Measurements from ENCODE around the gene ENTPD5.
A peak's percentile ranks its signal among the peaks of the same experiment; 100 is the strongest.

ENTPD5 gene

GRCh38 chr14:73949752-73950734 lies 69.0 kb downstream of the ENTPD5 start, which contains the start of the genes COQ6 and FAM161B:
COQ6 (plus strand) TSS chr14:73950302; CDS start chr14:73950333, 31 bp downstream.
FAM161B (minus strand) TSS chr14:73950094; CDS start chr14:73950026, 68 bp downstream.
- Histone ChIP-seq H3F3A (ENCODE audit: insufficient read depth) (peaks cover 7% of the 10 kb centered on the region), H3K4me2 (ENCODE audit: low read depth, low read length, poor library complexity, severe bottlenecking) (peak within 1 kb of the TSS; percentile 80), H4K20me1 (ENCODE audit: low read depth, low read length) (no peaks in the 10 kb centered on the region), H3K36me3 (ENCODE audit: low read length) (no peaks in the 10 kb centered on the region), H3K27ac (ENCODE audit: low read depth, low read length) (peak within 1 kb of the TSS; percentile 51), H3K4me3 (ENCODE audit: insufficient read depth, low read length, poor library complexity, severe bottlenecking) (peak within 1 kb of the TSS; percentile 96), H3K9ac (ENCODE audit: low read length) (peak within 1 kb of the TSS; percentile 79), H3K9me2 (replicated peaks; ENCODE audit: insufficient read depth, low read length) (no peaks in the 10 kb centered on the region), H3K9me3 (ENCODE audit: insufficient read depth, low read length) (no peaks in the 10 kb centered on the region), H3K79me2 (ENCODE audit: insufficient read depth, low read length) (peaks cover 5% of the 10 kb centered on the region; the same call in 1 of the 2 replicates), H3K27me3 (ENCODE audit: low read length) (no peaks in the 10 kb centered on the region), H2AFZ (ENCODE audit: low read depth, low read length, severe bottlenecking) (peak within 1 kb of the TSS; percentile 98)
- no peak for TF ChIP-seq CTCF (IDR thresholded peaks at IDR 0.05; ENCODE audit: insufficient read depth, low read length, poor library complexity, severe bottlenecking)
- TF ChIP-seq EZH2phosphoT487 (conservative IDR thresholded peaks at IDR 0.05; ENCODE audit: low read length), result no peak

GRCh38 chr14:73945159-73945670 lies 73.9 kb downstream of the ENTPD5 start:
- H4K20me1 ChIP-seq (ENCODE audit: low read depth, low read length), result no peaks in the 10 kb centered on the region
- H3K27ac ChIP-seq (ENCODE audit: low read depth, low read length), result no peak overlapping the region
- no peak overlapping the region for H3K4me2 ChIP-seq (ENCODE audit: low read depth, low read length, poor library complexity, severe bottlenecking)
- TF ChIP-seq EZH2phosphoT487 (conservative IDR thresholded peaks at IDR 0.05; ENCODE audit: low read length), result no peak
- TF ChIP-seq CTCF (IDR thresholded peaks at IDR 0.05; ENCODE audit: insufficient read depth, low read length, poor library complexity, severe bottlenecking), result no peak
- no peak overlapping the region for H3K9ac ChIP-seq (ENCODE audit: low read length)
- H3K9me3 ChIP-seq (ENCODE audit: insufficient read depth, low read length), result no peaks in the 10 kb centered on the region
- H3K36me3 ChIP-seq (ENCODE audit: low read length), result no peaks in the 10 kb centered on the region
- H3F3A ChIP-seq (ENCODE audit: insufficient read depth), result no peaks in the 10 kb centered on the region
- H3K4me3 ChIP-seq (ENCODE audit: insufficient read depth, low read length, poor library complexity, severe bottlenecking), result no peak overlapping the region
- H3K27me3 ChIP-seq (ENCODE audit: low read length), result no peaks in the 10 kb centered on the region
- H3K79me2 ChIP-seq (ENCODE audit: insufficient read depth, low read length), result no peaks in the 10 kb centered on the region
- H3K9me2 ChIP-seq (replicated peaks; ENCODE audit: insufficient read depth, low read length), result no peaks in the 10 kb centered on the region
- no peak overlapping the region for H2AFZ ChIP-seq (ENCODE audit: low read depth, low read length, severe bottlenecking)

DNA sequence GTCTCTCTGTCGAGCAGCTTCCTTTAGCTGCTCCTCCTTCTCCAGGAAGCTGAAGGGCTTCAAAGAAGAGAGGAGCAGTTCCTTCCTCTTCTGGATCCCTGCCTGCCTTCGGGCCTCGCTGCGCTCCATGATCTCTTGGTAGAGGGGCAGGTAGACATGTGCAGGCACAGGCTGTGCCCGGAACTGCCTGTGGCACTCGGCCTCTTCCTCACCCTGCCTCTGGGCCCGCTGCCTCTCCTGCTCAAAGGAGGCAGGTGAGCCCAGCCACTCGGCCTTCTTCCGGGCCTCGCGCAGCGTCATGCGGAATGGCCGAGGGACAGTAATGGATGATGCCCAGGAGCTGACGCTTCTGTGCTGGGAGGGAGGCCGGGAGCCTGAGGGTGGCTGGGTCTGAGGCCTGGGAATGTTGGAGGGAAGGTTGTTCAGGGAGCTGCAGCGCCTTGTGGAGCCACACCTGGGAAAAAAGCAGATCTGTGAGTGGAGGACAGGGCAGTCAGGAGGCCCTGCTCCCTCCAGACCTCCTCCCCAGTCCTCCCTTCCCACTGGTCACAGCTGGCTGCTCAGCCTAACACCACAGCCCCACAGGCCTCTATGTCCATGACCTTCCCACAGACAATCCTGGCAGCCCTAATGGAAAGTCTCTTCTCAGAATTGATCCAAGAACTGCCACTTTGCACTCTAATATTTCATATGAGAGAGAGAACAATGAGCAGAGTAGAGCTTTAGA lies 74.5 kb downstream of the ENTPD5 start:
- Histone ChIP-seq H2AFZ (ENCODE audit: low read depth, low read length, severe bottlenecking) (no peak overlapping the region), H3K27me3 (ENCODE audit: low read length) (no peaks in the 10 kb centered on the region), H3K9ac (ENCODE audit: low read length) (no peak overlapping the region), H3K27ac (ENCODE audit: low read depth, low read length) (no peak overlapping the region), H3K9me3 (ENCODE audit: insufficient read depth, low read length) (no peaks in the 10 kb centered on the region), H3K4me2 (ENCODE audit: low read depth, low read length, poor library complexity, severe bottlenecking) (no peak overlapping the region), H3K9me2 (replicated peaks; ENCODE audit: insufficient read depth, low read length) (no peaks in the 10 kb centered on the region), H3K36me3 (ENCODE audit: low read length) (no peaks in the 10 kb centered on the region), H3K4me3 (ENCODE audit: insufficient read depth, low read length, poor library complexity, severe bottlenecking) (no peak overlapping the region), H3F3A (ENCODE audit: insufficient read depth) (no peaks in the 10 kb centered on the region), H3K79me2 (ENCODE audit: insufficient read depth, low read length) (no peaks in the 10 kb centered on the region), H4K20me1 (ENCODE audit: low read depth, low read length) (no peaks in the 10 kb centered on the region)
- TF ChIP-seq EZH2phosphoT487 (conservative IDR thresholded peaks at IDR 0.05; ENCODE audit: low read length) (no peak), CTCF (IDR thresholded peaks at IDR 0.05; ENCODE audit: insufficient read depth, low read length, poor library complexity, severe bottlenecking) (no peak)
